Activated CD4-positive, alpha-beta T cell treated with anti-CD3 and anti-CD28 coated beads, Interleukin-2, amount 50 U/mL, for 16 hours (primary cell): ENCODE data around the gene ALCAM.
"Not testable (repeated sequence)": the region's sequence is repeated elsewhere in the genome, so short reads cannot be mapped to it uniquely, and the experiment has no call there.

ENCODE experiments used
- DNase-seq: peaks from one replicate; pipeline ENCODE4 v3.0.0-alpha.2; 2020

The ALCAM gene

GRCh38 chr3:105537371-105538080 is 170.8 kb downstream of the ALCAM start:
- DNase-seq = no peak

DNA sequence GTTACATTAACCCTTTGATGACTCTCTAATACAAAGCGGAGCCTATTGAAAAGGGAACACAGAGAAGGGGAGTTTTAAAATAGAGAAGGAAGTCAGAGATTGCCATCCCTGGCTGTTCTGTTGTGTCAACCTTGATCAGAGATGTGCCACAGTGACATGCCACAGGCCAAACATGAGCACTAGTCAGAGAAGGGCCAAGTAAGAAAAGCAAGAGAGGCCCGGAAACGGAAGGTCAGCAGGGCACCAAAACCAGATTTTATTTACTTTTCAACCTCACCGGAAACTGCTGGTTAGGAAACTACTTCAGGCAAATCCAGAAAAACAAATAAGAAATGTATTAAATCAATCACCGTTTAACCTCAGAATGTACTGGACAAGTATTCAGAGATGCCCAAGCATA is 171.8 kb downstream of the ALCAM start:
- DNase-seq = no peak

DNA sequence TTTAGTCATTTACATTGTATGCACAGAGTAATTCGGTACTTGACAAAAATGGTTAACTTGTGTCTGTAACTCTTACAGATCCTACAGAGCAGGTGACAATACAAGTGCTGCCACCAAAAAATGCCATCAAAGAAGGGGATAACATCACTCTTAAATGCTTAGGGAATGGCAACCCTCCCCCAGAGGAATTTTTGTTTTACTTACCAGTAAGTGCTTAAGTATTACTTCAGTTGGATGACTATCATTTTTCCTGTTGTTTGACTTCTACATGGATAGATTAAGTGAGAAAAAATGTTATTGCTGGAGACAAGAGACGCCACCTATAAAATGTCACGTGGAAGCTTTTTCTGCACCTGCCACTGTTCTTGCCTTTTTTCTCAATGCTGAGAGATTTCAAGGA is 173.2 kb downstream of the ALCAM start:
- DNase-seq = no peak

DNA sequence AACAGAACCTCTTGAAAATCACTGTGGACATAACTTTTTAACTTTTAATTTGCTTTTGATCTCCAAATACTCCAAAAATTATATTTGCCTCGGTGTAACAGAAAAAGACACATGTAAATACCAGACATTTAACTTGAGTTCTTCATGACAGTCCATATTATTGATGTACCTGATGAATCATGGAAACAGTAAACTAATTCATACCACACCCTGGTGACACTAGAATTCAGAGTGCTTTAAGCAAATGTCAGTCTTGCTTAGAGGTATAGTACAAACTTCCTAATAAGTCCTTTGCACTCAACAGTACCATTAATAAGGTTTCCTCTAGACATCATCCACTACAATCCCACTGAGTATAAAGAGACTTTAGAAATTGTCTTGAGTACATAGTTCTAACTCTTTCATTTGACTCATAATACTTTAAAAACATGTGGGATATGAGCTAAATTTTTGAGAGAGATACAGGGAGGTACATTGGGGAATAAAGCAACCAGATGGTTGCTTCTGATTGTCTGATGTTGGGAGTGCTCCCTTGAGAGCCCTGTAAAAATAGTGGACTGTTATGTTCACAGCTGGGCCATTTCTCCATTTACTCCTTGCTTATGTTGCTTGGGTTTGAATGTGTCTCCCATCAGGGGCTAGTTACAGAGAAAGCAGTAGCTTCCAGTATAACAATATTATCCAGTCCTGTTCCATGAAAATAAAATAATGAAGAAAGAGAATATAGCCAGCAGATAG is 175.7 kb downstream of the ALCAM start:
- DNase-seq = no peak

GRCh38 chr3:105545051-105545450 is 178.3 kb downstream of the ALCAM start:
- no peak for DNase-seq

DNA sequence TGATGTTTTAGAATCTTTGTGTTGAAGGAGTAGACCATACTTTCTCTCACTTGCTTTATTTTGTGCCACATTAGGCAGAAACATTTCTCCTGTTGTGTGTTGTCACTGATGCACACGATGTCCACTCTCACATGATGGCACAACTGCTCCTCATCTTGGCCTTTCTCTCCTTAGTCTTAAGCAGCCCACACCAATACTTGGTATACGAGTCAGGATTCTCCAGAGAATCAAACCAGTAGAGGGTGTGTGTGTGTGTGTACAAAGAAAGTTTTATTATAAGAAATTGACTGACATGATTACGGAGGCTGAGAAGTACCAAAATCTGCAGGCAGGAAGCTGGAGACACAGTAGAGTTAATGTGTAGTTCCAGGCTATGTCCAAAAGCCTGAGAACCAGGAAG is 187.1 kb downstream of the ALCAM start:
- no peak for DNase-seq

DNA sequence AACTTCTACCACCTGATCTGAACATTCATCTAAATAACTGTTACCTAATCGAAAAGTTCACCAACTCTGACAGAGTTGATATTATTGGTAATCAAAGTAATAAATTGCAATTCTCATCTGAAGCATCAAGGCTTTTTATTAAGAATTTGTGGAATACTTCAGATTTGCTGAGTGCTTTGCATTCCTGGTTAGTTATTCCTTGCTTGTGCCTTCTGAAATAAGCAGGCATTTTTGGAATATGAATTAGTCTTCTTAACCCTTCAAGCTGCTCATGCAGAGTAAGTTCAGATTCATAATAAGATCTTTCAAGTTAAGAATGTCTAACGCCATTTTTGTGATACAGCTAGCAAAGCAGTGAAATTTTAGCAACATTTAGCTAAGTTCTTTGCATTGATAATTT is 188.5 kb downstream of the ALCAM start:
- no peak for DNase-seq

DNA sequence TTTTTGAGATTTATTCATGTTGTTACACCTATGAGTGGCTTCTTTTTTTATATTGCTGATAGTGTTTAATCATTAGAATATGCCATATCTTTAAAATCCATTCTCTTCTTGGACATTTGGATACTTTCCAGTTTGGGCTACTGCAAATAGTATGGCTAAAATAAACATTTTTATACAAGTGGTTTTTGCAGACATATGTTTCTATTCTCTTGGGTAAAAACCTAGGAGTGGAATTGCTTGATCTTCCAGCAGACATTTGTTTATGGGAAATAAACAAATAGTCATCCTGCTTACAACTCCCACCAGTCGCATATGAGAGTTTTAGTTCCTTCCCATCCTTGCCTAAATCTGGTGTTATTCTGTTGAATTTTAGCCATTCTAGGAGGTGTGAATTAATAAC is 193.1 kb downstream of the ALCAM start:
- DNase-seq = no peak

- DNase-seq = no peak
Observed at GRCh38 chr3:105561876-105562275, 195.2 kb downstream of the ALCAM start.

DNA sequence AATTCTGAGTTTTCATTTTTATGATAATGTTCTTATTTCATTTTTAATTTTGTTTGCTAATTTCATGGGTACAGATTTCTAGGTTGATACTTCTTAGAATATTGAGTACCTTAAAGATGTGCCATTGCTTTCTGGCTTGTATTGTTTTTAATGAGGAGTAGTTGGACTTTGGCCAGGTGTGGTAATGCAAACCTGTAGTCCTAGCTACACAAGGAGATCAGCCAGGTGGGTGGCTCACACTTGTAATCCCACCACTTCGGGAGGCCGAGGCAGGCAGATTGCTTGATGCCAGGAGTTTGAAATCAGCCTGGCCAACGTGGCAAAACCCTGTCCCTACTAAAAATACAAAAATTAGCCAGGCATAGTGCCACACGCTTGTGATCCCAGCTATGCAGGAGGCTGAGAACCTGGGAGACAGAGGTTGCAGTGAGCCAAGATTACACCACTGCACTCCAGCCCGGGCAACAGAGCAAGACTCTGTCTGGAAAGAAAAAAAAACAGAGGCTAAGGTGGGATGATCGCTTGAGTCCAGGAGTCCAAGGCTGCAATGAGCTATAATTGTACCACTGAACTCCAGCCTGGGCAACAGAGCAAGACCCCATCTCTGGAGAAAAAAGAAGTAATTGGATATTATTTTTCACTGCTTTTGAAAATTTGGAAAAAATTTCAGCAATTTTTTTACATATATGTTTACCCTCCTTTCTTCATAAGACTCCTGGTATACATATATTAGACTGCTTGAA is 198.0 kb downstream of the ALCAM start:
- DNase-seq = no peak

- no peak for DNase-seq
Observed at GRCh38 chr3:105571005-105571404, 204.3 kb downstream of the ALCAM start.

GRCh38 chr3:105572501-105572900 is 205.8 kb downstream of the ALCAM start:
- no peak for DNase-seq

- no peak for DNase-seq
Observed at GRCh38 chr3:105579439-105579838, 212.7 kb downstream of the ALCAM start.

DNA sequence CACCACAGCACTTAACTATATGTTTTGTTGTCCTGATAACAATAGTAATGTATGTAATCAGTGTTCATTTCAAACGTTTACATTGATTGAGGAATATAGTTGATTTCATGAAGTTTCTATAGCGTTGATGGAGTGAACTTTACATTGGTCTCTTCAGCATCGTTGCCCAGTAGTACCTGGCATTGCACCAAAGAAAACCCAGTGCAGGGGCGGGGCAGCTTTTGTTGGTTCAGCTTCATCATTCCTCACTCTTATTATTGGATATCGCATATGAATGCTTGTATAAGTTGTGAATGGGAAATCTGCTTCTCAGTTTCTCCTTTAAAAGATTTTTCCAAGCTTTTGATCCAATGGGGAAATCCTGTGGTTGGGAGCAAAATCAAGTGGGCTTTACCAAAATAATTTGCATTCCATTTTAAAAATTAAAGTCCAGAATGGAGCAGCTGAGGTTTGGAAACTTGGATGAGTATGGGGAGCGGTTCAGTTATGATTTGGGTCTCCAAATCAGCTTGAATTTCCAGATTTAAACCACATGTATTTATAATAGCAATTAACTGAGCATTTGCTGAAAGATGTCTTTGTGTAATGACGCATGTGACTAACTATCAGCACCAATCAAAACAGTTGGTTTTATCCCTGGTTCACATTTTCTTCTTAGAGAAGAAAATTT is 213.7 kb downstream of the ALCAM start:
- no peak for DNase-seq

- no peak for DNase-seq
Observed at GRCh38 chr3:105582015-105582414, 215.3 kb downstream of the ALCAM start.

DNA sequence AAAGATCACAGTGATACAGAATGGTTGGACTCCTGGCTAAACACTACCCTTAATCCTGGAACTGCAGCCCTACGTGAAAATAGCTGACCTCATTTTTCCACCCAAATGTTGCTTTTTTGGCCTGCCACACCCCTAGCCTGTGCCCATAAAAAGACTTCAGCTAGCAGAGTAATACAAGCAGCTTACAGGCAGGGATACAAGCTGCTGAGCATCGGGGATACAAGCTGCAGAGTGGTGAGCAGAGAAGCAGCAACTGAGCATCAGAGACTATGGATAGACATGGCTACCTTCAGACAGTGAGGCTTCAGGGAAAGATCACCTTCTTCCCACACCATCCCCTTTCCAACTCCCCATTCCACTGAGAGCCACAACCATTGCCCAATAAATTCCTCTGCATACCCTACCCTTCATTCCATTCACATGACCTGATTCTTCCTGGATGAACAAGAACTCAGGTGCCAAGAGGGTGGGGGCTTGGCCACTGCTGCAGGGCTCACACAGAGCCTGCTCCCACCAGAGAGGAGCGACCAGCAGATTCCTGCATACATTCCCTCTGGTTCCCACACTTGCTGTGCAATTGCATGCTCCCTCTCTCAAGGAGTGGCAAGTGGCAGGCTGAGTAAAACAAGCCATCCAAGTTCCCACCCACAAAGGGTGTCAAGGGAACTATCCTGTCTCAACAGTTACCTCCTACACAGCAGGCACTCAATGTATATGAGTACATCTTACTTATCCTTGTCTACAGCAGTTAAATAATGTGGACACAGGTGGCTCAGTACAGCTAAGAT is 217.5 kb downstream of the ALCAM start:
- no peak for DNase-seq

GRCh38 chr3:105593315-105593714 is 226.6 kb downstream of the ALCAM start:
- DNase-seq = no peak

DNA sequence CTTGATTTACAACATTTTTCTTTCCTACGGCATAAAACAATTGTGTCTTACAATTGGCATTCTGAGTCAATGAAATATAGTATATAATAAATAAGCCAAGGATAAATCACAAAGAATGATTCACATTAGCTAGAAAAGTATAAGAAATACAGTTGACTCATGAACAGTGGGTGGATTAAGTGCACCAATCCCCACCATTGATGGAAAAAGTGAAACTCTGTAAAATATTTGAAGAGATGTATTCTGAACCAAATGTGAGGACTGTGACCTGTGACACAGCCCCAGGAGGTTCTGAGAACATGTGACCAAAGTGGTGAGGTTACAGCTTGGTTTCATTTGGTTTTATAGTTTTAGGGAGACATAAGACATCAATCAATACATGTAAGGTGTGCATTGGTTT is 227.5 kb downstream of the ALCAM start:
- no peak for DNase-seq

DNA sequence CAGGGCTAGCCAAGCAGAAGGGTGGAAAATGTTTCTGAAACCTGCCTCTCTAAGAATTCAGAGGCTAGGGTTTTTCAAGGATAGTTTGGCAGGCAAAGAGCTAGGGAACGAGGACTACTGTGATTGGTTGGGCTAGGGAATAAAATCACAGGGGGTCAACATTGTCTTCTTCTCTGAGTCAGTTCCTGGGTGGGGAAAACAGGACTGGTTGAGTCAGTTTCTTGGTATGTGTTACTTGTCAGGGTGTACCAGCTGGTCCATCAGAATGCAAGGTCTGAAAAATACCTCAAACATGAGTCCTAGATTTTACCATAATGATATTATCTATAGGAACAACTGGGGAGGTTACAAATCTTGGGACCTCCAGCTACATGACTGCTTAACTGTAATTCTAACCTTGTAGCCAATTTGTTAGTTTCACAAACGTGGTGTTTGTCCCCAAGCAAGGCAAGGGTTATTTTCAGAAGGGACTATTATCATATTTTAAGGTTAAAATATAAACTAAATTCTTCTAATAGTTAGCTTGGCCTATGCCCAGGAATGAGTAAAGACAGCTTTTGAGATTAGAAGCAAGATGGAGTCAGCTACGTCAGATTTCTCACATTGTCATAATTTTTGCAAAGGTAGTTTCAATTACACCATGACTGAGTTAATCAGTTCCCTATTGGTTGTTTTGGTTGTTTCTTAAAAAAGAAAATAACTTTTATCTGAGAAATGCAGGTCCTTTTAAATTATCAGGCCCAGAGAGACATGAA is 231.5 kb downstream of the ALCAM start:
- DNase-seq = no peak

DNA sequence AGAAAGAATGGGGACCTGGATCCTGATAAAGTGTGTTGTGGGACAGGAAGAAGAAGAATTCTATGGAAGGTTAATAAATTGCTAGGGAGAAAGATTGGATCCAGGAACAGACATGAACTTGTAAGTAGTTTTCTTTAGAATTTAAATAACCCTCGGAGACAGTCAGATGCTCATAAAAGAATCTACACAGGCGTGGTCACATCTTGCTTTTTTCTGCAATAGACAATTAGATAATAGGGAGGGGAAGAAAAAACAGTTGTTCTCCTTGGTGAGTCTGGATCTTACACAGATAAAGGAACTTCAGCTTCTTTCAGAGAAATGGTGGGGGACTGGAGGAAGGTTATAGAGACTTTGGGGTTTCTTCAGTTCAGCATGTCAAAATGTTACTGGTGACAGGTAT is 232.6 kb downstream of the ALCAM start:
- no peak for DNase-seq

DNA sequence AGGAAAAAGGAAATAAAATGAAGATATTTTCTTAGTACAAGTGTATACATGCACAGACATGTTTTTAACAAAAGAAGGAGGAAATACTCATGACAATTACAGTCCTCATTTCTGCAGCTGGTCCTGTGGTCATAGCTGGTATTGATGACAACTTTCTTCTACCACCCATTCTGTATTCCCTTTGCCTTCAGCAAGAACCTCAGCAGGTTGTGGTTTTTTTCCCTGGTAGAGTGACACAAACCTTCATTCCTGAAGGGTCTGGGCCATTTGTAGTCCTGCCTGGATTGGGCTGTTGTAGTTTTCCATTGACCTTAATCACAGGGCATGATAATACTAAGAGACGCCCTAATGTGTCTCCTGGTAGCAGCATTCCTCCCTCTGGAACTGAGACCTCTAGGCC is 235.0 kb downstream of the ALCAM start:
- DNase-seq = not testable (repeated sequence)

- not testable (repeated sequence) for DNase-seq
Observed at GRCh38 chr3:105602286-105602685, 235.6 kb downstream of the ALCAM start.
